ENCODE results near the gene MYO7A.

Gene MYO7A

GRCh38 chr11:77232242-77232641 is 104.2 kb downstream of the MYO7A start:
- no peak for DNase-seq

DNA sequence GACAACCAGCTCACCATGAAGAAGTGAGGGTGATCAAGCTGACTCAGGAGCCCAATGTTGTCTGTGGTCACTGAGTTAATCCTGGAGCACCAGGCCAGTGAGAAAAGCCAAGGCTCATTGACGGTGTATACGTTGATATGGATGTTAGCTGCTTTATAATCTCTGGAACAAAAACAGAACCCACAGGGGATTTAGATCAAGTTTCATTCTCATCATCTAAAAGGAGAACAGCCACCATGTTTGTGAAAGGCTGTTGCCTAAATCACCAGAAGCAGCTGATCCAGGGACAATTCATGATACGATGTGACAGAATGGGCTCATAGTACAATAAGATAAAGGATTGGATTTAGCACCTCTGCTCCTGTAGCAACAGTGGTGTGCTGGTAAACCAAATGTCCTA is 105.0 kb downstream of the MYO7A start:
- no peak for DNase-seq

- DNase-seq: no peak
These were observed 108.9 kb downstream of the MYO7A start for GRCh38 chr11:77236901-77237300.

DNA sequence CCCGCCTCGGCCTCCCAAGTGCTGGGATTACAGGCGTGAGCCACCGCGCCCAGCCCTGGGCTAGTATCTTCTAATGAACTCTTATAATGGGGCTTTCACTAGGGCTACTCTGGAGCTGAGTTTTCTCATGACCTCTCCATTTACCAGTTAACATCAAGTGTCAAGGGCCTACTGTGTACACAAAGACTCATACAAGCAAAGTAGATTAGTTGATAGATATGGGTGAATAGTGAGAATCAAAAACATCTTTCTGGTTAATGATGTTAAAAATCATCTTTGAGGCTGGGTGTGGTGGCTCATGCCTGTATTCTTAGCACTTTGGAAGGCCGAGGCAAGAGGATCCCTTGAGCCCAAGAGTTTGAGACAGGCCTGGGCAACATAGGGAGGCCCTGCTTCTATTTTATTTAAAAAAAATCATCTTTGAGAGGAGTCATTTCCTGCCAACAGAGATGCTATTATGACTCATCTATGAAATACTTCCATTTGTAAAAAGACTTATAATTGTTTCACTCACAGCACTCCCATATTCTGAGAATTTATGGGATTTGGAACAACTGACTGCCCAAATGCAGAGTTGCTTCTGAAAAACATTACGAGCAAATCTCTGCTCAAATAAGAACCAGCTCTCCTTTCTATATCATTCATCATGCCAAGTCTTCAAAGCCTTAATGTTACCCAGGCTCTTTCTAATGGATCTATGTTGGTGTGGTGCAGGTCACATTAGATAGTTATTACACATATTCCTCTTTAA is 116.4 kb downstream of the MYO7A start:
- no peak for DNase-seq

DNA sequence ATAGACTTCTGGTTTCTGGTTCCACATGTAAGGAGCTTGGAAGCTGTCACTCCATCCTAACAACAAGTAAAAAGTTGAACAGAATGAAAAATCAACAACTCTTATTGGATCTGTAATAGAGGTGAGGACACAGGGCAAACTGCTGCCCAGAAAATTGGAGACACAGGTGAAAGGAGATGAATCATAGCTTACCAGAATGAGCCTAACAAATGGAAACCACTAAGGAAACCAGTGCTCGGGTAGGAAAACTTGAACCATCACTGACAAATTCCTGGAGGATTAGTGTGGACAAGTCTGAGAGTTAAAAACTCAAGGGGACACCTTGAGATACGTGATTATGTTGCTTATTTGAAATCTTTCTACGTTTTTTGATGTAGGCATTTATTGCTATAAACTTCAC is 121.4 kb downstream of the MYO7A start:
- no peak for DNase-seq

DNA sequence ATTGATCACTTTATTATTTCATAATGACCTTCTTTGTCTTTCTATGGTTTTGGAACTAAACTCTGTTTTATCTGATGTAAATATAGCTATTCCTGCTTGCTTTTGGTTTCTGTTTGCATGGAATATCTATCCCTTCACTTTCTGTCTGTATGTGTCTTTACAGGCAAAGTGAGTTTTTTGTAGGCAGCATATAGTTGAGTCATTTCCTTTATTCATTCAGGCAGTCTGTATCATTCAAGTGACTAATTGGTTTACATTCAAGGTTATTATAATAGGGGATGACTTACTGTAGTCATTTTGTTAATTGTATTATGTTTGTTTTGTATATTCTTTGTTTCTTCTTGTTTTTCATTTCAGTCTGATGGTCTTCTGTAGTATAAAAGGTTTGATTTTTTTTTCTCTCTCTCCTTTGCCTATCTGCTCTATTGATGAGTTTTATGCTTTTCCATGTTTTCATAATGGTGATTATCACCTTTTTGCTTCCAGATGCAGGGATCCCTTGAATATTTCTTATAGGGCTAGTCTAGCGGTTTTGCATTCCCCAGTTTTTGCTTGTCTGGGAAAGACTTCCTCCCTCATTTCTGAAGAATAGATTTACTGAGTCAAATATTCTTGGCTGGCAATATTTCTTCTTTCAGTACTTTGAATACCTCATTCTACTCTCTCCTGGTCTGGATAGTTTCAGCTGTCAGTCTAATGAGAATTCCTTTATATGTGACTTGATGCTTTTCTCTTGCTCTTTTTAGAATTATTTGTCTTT is 123.0 kb downstream of the MYO7A start:
- DNase-seq: no peak

GRCh38 chr11:77252555-77253270 is 124.7 kb downstream of the MYO7A start:
- no peak for DNase-seq

GRCh38 chr11:77253690-77254089 is 125.6 kb downstream of the MYO7A start:
- DNase-seq: no peak

DNA sequence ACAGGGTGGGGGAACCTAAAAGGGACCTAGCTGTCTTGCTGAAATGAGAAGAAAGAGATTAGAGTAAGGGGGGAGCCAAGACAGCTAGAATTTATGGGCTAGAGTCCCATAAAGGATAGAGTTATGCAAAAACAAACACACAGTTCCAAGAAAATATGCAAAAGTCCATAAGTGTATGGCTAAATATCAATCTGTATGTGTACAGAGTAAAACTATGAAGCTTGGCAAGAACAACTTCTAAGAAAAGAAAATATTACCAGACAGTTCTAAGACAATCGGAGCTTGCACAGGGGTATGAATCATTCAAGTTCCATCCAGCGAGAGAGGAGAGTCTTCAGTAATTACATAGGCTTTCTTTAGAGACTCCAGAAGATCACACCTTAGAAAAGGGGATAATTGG is 131.6 kb downstream of the MYO7A start:
- no peak for DNase-seq

GRCh38 chr11:77262803-77263202 is 134.8 kb downstream of the MYO7A start:
- no peak for DNase-seq
